Bone marrow (tissue), 2 donors: ENCODE data around the gene STX2.
"Not testable (repeated sequence)": the region's sequence is repeated elsewhere in the genome, so short reads cannot be mapped to it uniquely, and the experiment has no call there.

ENCODE experiments used
- DNase-seq, 2 donors: peaks; one replicate each; lab custom pipeline; 2025; lab: John Stamatoyannopoulos, UW

The STX2 gene

DNA sequence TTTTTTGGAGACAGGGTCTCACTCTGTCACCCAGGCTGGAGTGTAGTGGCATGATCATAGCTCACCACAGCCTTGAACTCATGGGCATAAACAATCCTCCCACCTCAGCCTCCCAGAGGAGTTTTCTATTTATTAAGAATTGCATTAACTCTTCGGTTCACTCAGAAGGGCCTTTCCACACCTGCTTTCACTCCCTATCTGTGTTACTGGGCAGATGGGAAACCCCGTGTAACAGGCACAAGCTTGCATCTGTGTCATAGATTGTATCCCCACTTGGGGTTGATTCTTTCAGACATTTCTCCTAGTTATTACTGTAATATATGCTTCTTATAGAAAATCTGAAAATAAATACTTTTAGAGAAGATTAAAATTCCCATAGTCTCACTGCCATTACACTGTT lies 38.7 kb downstream of the STX2 start:
- DNase-seq = no peak

DNA sequence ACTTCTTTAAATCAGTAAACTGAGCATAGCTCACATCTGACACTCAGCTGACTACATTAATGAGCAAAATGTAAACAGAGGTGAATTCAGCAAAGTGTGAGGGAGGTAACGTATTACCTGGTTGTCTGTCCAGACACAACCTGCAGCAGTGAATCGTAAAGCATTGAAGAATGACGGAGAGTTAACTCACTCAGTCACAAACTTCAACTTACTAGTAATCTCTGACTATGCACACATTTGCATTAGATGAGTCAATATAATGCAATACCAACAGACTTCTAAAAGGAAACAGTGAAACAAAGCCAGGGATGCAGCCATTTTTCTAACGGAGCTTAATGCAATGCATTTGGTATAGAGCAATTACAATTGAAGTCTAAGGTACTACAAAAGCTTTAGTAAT lies 40.0 kb downstream of the STX2 start:
- no peak for DNase-seq

DNA sequence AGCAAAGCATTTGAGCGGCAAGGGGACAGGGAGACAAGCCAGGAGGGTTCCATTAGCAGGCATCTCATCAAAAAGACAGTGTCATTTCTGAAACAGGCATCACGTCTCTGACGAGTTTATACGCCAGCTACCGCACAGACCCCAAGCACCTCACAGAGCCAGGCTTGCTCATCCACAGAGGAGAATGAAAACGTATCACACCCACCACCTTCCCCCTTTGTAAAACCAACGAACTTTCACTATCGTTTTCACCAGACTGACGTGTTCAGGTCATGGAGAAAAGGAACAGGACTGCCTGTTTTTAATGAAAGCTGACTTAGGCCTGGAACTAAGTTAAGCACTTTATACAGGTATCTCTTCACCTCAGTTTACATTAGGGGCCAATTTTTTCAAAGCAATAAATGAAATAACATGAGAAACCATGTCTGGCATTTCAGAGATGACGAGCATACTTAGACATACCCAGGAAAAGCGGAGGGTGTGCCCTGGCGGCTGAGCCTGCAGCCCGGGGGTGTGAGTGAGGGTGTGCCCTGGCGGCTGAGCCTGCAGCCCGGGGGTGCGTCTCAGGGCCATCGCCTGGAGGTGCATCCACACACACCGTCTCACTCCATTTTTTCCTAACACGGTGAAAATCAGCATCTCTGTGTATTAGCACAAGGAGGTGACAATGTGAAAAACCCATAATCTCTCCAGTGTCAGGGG lies 41.9 kb downstream of the STX2 start:
- DNase-seq = no peak

DNA sequence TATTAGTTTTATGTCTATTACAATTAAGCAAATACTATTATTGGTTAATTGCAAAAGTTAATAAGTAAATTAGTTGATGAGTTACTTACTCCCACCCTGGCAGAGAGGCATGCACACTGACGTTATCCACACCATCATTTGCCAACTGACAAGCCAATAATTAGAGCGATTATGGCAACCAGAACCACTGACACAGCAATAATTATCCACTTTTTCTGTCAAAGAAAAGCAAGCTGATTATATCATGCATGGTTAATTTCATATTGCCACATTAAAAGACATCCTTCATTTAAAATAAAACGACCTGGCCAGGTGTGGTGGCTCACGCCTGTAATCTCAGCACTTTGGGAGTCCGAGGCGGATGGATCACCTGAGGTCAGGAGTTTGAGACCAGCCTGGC lies 43.1 kb downstream of the STX2 start:
- no peak for DNase-seq

DNA sequence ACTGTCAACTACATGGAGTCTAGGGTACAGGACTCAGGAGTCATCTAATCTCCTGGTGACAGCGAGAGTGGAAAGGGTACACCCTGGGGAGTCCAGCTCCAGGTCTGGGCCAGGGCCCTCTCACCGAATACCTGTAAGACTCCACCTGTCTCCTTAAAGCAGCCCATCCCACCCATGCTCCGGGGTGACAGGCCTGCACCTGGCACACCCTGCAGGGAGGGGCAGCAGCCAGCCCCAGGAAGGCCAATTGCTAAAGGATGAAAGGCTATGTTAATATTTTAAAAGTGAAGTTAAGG lies 45.5 kb downstream of the STX2 start:
- DNase-seq = no peak

DNA sequence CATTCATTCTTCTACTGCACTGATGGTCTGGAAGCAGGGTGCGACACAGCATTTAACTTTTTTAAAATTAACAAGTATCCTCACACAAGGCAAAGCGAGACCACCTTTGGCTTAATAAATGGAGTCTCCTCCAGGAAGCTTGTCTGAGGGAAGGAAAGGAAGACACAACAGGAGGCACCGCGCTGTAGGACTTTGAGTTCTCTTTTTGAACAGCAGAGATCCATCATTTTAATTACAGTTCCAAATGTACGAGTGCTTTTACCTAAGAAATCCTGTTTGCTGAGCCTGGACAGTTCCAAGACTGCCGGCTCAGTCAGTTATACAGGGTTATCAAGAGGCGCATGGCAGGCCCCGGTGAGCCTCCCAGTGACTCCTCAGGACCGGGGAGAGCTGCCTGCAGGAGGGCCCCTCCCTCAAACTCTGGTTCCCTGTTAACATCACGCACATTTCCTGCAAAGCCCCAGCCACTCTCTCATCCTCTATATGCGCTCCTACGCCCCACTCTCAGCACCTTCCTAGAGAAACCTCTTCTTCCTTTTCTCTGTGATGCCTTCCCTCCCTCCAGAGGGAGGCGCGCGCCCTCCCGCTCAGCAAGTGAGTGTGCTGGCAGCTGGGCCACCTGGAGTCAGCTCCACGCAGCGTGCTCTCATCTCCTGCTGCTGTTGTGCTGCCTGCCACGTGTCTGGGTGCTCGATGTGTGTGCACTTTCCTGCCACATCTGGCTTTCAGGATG lies 46.1 kb downstream of the STX2 start:
- no peak for DNase-seq

DNA sequence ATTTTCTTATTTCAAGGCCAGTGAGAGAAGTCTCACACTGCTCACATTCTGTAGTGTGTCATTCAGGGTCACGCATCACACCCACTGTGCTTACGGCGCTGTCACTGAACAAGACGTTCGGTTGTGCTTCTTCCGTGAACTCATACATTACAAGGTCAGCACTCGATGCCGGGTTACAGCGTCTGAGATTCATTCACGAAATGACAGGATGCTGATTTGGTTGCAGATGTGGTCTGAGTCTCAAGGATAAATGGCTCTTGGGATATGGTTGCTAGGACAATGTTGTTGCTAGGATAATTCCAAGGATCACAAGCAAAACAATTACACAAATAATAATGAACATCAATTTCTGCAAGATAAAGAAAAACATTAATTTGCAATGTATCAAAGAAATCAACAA lies 47.4 kb downstream of the STX2 start:
- no peak for DNase-seq

DNA sequence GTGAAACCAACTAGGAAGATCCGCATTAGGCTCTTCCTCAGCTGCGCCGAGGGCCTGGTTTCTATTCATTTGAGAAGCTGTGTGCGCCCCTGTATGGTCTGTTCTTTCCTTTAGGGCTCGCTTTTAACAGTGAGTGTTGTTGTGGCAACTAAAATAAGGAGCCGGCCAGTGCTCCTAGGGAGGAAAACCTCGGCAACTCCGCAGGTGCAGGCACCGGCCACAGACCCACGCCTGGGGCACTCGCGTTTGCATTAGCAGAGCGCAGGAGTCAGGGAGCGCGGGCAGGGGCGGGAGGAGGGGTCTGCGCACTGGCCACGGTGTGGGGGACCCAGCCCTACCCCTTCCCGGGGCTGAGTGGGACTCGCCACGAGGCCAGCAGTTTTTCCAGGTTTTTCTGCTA lies 50.5 kb downstream of the STX2 start:
- DNase-seq = no peak

DNA sequence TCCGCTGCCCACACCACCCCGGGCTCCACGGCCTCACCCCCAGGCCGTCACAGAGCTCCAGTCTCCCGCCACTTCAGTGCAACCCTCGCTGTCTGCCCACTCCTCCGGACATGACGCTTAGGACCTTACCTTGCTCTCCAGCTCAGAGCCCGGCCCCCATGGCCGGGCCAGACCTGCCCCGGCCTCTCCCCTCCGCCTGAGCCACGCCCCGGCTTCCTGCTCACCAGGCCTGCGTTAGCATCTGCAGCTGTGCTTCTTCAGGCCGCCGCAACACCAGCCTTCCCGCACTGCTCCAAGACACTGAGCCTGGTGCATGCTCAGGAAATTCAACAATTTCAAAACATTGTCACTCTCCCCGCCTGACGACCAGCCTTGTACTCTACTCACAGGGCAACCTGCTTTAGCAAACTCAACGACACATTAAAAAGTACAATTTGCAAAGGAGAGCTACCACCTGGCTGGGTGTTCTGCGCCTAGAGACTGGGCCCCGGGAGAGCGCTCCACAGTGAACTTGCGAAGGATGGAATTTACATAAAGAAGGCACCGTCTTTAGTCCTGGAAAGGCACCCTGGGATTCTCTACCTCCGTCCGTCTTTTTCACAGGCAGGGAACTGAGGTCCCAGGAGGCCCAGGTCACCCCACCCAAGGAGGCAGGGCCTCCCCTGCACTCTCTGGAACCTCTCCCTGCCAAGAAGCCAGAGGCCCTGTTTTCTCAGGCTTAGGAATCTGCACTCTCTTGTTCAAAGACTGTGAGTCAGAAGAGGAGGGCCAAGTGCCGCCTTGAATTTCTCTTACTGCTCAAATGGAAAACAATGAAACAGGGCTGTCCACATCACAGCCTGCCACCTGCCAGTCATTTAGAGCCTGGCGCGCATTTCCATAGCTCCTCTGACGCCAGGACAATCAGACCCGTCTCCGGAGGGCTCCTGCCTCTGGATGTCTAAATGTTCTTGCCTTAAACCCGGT lies 51.3 kb downstream of the STX2 start:
- DNase-seq = no peak

DNA sequence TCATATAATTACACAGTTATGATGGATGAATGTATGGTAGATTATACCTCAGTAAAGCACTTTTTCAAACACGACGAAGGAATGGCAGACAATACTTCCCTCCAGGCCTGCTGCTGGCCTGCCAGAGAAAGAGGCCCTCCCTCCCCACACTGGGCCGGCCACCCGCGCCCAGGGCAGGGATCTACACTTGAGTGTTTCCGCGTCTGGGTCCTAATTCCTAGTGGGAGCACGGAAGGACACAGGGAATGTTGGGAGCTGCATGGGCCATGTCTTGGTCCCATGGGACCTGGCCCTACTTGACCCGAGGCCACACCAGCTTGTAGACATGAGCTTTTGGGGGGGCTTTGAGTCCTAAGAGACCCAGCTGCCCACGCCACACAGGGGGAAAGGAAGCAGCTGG lies 52.0 kb downstream of the STX2 start:
- no peak for DNase-seq

DNA sequence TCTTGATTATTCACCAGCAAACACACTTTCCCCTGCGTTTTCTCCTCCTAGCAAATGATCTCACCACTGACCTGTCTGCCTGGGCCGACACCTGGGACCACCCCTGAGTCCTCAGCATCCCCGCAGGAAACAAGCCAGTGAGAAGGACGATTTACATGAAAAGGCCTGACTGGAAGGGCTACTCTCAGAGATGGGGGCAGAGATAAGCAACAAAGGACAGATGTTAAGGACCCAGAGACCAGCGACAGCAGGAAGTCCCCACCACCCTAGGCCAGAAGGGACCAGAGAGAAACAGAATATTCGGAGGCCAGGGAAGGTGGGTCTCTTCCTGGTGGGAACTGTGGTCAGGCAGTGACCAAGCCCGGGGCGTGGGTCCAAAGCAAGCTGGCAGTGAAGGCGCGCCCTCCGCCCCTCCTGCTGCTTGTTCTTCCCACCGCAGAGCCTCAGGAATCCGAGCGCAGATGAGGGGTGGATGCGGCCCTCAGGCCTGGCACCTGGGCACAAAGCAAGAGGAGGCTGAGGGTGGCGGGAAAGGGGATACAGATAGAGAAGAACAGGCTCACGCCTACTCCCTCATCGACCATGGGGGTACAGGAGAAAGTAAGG lies 55.8 kb downstream of the STX2 start:
- DNase-seq = no peak

DNA sequence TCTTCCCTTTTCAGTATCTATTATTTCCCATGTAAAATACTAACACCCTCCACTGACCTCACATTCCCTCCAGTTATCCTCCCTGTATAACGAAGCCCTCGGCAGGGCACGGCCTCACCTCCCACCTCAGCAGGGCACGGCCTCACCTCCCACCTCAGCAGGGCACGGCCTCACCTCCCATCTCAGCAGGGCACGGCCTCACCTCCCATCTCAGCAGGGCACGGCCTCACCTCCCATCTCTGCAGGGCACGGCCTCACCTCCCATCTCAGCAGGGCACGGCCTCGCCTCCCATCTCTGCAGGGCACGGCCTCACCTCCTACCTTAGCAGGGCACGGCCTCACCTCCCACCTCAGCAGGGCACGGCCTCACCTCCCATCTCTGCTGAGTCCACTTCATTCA lies 56.8 kb downstream of the STX2 start:
- not testable (repeated sequence) for DNase-seq

DNA sequence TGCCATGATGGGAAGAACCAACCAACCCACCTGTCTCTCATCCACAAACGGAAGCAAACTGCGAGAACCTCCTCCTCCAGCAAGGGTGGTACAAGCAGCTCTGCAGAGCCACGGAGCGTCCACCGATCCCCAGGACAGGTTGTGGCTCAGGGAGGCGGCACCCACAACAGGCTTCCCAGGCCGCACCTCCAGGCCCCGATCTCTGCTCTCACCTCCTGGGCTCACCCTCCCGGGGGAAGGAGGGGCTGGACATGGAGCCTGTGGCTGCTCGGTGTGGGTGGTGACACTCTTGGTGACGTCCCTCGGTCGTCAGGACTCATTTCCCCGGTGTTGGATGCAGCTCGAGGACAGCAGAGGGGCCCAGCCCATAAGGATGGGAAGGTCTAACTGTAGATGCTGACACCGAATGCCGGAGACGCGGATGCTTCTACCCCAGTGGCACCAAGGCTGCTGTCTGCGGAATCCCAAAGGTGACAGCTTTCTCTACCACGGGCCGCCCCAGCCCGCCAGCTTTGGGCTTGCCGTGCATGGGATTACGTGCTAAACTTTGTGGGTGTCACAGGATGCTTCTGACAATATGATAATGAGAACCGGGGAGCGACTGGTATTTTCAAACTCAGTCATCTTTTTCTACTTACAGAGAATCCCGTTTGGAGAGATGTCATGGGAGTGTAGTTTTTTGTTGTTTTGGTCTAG lies 58.0 kb downstream of the STX2 start:
- no peak for DNase-seq

DNA sequence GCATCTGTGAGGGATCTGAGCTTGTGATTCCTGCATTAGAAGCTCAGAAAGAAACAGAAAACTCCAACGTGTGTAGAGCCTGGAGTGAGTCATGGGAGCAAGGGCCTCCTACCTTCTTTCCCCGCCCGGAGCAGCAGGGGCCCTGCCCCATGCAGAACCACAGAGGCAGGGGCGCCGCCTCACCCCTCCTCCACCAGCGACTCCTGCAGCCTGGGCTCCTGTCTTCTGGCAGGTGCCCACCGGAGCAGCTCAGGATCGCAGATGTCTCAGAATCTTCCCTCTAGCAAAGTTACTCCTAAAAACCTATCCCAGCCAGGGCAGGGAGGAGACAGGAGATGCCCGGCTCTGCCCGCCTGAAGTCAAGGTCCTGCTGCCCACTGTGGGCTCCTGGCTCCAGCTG lies 58.7 kb downstream of the STX2 start:
- DNase-seq = no peak

DNA sequence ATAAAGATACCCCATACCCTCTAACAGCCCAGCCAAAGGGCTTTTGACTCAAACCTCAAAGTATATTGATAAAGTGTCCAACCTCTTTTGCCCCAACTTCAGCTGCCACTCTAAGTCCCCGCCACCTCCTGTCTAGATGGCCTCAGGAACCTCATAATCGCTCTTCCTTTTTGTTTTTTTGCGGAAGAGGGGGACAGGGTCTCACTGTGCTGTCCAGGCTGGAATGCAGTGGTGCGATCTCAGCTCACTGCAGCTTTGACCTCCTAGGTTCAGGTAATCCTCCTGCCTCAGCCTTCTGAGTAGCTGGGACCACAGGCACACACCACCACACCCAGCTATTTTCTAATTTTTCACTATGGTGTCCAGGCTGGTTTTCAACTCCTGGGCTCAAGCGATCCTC lies 60.3 kb downstream of the STX2 start:
- DNase-seq = no peak

DNA sequence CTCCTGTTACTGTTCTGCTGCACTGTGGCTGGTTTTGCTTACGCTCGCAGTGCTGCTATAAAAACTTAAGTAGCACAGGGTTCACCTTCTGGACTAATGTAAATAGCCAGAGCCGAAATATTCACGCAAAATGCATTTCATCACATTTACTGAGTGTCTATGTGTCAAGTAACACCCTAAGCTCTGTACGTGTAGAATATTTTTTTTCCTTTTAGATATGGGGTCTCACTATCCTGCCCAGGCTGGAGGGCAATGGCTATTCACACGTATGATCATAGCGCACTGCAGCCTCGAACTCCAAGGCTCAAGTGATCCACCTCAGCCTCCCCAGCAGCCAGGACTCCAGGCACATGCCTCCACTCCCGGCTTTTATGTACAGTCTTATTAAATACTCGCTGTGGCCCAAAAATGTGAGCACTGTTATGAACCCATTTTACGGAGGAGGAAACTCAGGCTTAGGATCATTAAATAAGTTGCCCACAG lies 62.2 kb downstream of the STX2 start:
- DNase-seq = no peak

DNA sequence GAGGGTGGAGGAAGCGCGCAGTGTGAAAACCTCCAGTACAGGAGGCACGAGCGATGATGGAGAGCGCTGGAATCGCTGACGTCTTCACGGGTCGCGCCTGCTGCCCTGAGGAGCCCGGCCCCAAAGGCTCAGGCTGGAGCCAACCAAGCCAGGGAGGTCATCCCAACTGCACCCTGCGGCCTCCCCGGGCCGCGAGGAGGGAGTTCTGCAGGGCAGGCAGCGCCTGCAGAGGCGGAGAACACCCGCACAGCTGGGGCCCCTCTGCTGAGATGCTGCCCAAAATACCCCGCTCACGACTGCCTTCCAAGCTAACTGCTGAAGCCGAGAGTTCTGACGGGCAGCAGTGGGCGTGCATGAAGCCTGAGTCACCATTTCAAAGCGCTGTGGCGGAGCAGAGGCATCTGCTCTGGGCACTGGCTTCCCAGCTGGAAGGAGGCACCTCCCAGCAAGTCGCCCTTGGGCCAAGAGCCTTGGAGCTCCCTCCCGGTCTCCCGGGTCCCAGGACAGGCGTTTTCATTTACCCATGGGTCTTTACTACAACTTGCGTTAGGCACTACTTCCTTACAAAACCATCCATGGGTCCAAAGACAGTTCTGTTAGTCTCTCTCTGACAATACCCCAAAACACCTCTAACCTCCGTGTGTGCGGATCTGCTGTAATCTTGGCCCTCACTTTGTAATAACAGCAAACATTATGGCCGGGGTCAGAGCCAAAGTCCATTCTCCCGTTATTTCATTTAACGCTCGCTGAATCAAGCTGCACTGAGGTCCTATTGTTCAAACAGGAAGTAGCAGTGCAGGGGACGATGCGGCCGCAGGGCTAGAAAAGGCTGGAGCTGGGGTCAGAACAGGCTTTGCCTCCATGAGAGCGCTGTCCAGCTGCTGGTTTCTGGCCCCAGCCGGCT lies 62.8 kb downstream of the STX2 start:
- DNase-seq = peak in 1 of 2 donors; percentile 8

DNA sequence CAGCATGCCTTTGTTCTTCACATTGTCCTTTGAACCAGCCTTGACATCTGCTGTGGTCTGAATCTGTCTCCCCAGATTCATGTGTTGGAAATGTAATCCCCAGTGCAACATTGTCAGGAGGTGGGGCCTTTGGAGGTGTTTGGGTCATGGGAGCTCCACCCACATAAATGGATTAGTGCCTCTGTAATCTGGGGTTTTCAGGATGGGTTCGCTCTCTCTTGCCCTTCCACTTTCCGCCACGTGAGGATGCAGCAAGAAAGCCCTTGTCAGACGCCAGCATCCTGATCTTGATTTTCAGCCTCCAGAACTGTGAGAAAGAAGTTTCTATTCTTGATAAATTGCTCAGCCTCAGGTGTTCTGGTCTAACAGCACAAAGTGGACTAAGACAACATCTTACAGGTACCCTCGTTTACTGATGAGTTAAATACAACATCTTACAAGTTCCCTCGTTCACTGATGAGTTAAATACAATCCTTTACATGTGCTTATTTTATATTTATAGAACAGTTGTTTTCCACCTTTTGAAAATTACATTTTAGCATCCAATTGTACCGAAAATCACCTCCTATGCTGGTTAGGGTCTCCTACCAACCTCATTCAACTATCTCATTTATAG lies 68.5 kb downstream of the STX2 start:
- no peak for DNase-seq

DNA sequence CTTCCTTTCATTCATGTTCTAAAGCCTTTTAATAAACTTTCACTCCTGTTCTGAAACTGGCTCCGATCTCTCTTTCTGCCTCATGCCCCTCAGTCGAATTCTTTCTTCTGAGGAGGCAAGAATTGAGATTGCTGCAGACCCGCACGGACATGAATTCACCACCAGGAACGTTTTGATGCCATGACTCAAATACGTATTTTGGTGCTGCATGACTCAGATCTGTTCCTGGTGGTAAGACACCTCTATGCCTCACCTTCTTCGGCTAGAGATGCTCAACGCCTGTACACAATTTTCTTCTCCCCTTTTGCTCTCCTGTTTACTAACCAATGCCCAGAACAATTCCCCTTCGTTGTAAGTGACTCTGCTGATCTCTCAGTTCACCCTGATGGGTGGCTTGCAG lies 70.9 kb downstream of the STX2 start:
- no peak for DNase-seq

DNA sequence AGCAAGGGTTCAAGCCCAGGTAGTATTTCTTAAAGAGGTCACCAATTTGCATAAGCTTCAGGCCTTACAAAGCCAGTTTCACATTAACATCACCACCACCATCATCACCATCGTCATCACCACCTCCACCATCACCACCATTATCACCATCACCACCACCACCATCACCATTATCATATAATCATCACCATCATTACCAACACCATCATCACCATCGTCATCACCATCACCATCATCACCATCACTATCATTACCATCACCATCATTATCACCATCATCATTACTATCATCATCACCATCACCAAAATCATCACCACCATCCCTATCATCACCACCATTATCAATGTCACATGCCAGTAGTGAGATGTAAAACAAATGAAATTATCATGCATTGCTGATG lies 72.6 kb downstream of the STX2 start:
- DNase-seq = no peak
